Right ventricle myocardium superior (tissue), 1 donor: Measurements from ENCODE around the gene EXD3. TPM values are rescaled to one million over a fixed set of nuclear protein-coding genes. Genes with fewer than 3 reads are reported as not detected.
A peak's percentile ranks its signal among the peaks of the same experiment; 100 is the strongest.

Source experiments
- ATAC-seq: fragments of 200-7000 bp; cut with Tn5 transposase; one replicate; pipeline ENCODE4 v1.9.1; 2020; ENCODE audit warnings: mild to moderate bottlenecking; ENCODE audit not compliant: poor library complexity
- DNase-seq: peaks from one replicate; pipeline ENCODE4 v3.0.0-alpha.2; 2020
- intact Hi-C: fragments of 100-400 bp; cut with DNase I; formaldehyde crosslinking; loops from one replicate; pipeline ENCODE4 v1.11.2; 2022
- total RNA-seq: library from RNA; stranded (reverse); fragmentation: NEBNext Ultra II Directional; extraction: Animal tissue kit (Norgen Biotek cat#: 25700); gene quantifications from one replicate; pipeline ENCODE4 v1.2.1, GENCODE V29; 2021
- donor health status: DM: no; HTN: yes; CAD: no; lungs with severe emphysema.

The EXD3 gene
- total RNA-seq, 1 donor from 2014 or later, result 6.9 TPM

DNA sequence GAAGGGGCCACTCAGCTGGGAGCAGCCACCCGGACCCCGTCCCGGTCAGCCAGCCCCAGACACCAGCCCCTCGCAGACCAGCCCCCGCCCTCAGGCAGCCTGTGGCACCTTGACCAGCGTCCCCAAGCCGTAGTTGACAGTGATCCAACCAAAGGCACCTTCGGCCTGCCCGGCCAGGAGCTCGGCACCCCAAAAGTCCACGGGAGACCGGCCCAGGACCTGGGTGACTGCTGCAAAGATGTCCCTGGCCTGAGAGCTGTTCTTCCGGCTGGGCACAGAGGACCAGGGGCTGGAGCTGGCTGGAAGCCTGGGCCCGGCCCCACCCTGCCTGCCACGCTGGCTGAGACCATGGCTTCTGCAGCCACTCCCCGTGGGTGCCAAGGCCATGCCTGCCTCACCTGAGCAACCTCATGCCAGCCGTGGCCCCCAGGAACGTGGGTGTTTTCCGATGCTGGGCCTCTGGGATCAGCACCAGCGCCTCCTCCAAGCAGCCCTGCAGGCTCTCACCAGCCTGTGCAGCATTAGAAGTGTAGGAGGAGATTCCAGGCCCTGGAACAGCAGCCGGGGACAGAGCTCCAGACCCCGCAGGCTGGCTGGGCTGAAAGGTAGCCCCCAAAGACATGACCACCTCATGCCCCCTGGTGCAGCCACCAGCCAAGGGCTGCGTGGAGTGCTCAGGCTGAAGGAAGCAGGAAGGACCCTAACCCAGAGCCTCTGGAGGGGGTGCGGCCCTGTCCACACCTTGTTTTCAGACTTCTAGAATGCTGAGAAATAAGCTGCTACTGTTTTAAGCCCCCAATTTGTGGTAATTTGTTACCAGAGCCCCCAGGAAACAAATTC is 14.0 kb upstream of the EXD3 start:
- intact Hi-C loops, result no loop called here
- no peak for ATAC-seq
- DNase-seq, result peak; percentile 30

DNA sequence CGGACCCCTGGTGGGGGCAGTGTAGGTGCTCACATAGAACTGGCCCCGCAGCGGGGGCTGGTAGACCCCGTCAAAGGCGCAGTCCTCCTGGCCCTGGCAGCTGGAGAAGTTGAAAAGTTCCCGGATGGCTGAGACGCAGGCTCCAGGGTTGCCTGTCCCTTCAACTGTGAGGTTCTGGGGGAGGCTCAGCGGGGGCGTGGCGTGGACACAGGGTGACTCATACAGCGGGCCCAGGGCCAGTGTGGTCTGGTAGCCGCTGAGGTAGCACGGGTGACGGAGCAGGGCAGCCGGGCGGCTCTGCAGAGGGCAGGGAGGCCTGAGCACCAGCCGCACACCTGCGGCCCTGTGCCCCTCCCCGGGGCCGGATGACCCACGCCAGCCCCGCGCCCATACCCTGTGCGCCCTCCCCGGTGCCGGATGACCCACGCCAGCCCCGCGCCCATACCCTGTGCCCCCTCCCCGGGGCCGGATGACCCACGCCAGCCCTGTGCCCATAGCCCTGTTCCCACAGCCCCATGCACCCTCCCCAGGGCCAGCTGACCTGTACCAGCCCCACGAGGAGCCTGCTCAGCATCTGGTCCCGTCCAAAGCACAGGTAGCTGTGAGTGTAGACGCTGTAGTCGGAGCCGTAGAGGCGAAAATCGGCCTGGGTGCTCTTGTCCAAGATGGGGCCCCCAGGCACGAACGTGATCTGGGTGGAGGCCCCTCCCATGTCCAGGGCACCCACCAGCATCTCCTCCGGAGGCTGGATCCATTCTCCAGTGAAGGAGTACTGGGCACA is 13.2 kb upstream of the EXD3 start:
- intact Hi-C loops, result no loop called here
- DNase-seq, result peak; percentile 66
- peak; percentile 40 for ATAC-seq

GRCh38 chr9:137435381-137435891 is 12.5 kb upstream of the EXD3 start:
- intact Hi-C loops, result no loop called here
- ATAC-seq, result no peak
- DNase-seq, result peak; percentile 31

DNA sequence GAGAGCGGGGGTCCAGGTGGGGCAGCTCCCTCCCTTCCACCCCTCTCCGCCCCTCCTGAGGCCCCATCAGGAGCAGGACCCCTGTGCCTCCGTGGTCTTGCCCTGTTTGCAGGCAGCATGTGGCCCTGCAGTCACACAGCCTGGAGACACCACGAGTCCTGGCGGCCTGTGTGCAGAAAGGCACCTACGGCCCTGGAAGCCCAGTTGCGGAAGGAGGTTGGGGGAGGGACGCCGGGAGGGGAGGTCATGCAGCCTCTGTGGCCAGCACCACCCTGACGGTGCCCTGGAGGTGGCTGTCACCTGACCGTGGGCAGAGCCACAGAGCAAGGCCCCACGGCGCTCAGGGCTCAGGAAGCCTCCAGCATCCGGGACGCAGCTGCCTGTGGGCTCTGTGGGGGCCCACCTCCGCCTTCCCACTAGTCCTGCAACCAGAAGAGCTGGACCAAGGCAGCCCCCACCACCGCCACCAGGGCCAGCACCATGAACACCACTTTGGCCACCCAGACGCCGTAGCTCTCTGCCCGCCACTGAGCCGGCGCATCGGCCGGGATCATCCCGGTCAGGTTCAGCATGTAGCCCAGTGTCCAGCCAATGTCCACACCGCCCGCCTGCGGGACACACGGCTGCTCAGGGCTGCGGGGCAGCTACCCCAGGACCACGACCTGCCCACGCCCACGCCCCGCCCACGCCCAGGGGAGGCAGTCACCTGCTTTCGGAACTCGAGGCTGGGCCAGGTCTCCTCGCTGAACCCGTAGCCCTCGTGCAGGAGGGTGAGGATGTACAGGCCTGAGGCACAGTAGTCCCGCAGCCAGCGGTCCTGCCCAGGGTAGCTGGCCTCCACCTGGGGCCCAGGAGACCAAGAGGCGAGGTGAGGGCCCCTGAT is 11.8 kb upstream of the EXD3 start:
- no peak for ATAC-seq
- intact Hi-C loops, result no loop called here
- DNase-seq, result peak; percentile 33

- intact Hi-C loops, result no loop called here
- ATAC-seq (no peak), DNase-seq (peak; percentile 33)
These were observed 11.0 kb upstream of the EXD3 start for GRCh38 chr9:137433916-137434431.

DNA sequence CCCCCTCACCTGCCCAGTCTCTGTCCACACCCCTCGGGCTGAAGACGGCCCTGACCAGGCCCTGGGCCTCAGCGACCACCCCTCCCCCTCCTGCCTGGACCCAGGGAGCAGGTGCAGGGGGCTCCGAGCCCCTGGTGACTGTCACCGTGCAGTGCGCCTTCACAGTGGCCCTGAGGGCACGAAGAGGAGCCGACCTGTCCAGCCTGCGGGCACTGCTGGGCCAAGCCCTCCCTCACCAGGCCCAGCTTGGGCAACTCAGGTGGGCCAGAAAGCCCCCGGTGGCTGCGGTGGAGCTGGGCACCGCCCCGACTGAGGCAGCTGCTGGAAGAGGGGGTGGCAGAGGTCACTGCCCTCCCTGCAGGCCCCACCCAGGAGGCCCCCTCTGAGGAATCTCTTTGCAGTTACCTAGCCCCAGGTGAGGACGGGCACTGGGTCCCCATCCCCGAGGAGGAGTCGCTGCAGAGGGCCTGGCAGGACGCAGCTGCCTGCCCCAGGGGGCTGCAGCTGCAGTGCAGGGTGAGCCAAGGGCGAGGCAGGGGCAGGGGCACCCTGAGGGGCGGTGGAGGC is 10.5 kb upstream of the EXD3 start:
- DNase-seq (peak; percentile 27), ATAC-seq (no peak)
- intact Hi-C loops, result no loop called here

GRCh38 chr9:137432687-137433348 is 9.9 kb upstream of the EXD3 start:
- DNase-seq, result peak; percentile 28

GRCh38 chr9:137431416-137431931 is 8.5 kb upstream of the EXD3 start:
- ATAC-seq (no peak), DNase-seq (peak; percentile 31)
- intact Hi-C loops, result no loop called here

More at GRCh38 chr9:137432687-137433348, 9.9 kb upstream of the EXD3 start:
- intact Hi-C loops, result no loop called here
- ATAC-seq, result no peak

DNA sequence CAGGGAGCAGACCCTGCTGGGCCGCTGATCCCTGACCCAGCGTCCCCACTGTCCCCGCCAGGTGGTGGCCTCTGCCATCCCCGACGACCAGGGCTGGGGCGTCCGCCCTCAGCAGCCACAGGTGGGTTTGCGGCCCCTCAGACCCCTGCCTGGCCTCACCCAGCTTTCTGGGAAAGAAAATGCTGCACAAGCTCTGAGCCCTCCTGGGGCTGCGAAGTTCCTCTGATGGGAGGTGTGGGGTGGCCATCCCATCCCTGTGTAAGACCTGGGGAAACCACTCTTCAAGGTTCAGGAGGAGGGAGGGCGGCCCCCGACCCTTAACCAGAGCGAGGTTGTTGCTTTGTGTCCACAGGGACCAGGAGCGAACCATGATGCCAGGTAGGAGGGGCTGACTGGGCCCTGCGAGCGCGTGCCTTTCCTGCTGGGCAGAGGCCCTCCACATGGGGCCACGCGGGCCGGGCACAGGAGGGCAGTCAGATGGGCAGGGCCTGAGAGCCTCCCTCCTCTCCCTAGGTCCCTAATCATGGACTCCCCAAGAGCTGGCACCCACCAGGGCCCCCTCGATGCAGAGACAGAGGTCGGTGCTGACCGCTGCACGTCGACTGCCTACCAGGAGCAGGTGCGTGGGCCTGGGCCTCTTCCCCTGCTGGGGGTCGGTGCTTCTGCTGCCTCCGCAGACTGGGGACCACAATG is 7.9 kb upstream of the EXD3 start:
- intact Hi-C loops, result no loop called here
- DNase-seq (peak; percentile 27), ATAC-seq (no peak)

DNA sequence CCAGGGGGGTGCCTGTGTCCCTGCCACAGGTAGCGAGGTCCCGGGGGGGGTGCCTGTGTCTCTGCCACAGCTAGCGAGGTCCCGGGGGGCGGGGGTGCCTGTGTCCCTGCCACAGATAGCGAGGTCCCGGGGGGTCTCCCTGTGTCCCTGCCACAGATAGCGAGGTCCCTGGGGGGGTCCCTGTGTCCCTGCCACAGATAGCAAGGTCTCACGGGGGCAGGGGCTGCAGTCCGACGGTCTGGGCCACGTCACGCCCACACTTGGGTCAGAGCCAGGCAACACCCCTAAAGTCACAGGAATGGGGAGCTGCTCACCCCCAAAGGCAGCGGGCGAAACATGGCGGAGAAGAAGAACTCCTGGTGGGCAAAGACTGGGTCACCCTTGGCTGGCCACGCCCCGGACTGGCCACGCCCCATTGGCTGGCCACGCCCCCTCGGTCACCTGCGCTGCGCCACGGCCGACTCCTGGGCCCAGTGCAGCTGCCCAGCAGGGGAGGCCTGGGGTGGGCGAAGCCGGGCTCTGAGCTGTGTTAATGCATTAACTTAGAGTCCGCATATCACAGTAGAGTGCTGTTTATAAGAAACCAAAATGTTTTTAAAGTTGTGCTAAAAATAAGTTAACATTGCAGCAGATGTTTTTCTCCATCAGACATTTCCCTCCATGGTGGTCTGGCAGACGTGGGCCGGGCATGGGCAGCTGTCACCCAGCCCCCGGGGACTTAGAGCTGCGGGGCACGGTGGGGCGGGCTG is 7.2 kb upstream of the EXD3 start:
- intact Hi-C loops, result no loop called here
- no peak for ATAC-seq
- peak; percentile 42 for DNase-seq

DNA sequence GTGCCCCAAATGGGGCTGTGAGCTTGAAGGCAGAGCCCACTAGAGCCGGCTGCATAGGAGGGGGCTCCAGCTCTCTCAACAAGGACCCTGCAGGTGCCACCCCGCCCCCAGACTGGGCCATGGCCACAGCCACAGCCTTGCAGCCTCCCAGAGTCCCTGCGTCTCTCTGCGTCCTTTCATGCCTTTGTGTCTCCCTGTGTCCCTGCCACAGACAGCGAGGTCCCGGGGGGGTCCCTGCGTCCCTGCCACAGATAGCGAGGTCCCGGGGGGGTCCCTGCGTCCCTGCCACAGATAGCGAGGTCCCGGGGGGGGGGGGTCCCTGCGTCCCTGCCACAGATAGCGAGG is 6.6 kb upstream of the EXD3 start:
- intact Hi-C loops, result no loop called here
- peak; percentile 20 for DNase-seq
- no peak for ATAC-seq

DNA sequence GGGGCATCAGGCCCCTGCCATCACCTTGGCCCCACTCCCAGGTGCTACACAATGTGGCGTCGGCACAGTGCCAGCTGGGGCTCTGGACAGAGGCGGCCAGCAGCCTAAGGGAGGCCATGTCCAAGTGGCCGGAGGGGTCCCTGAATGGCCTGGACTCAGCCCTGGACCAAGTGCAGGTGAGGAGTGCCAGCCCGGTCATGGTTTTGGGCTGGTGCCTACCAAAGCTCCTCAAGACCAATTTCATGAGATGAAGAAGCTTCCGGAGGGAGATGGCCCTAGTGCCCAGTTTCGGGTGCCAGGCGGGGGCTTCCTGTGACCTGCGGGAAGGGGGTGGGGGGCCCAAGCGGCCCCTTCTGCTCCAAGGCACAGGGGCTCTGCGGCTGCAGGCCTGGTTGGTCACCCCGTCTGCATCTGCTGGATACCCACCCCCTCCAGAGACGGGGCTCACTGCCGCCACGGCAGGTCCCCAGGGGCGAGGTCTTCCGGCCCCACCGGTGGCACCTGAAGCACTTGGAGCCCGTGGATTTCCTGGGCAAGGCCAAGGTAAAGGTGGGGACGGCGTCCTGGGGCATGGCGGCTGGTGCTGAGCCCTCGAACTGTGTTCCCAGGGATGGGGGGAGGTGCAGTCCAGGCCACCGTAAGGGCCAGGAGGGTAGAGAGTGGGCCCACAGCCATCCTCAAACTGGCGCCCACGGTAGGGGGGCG is 6.0 kb upstream of the EXD3 start:
- peak; percentile 41 for DNase-seq
- no peak for ATAC-seq
- intact Hi-C loops, result no loop called here

DNA sequence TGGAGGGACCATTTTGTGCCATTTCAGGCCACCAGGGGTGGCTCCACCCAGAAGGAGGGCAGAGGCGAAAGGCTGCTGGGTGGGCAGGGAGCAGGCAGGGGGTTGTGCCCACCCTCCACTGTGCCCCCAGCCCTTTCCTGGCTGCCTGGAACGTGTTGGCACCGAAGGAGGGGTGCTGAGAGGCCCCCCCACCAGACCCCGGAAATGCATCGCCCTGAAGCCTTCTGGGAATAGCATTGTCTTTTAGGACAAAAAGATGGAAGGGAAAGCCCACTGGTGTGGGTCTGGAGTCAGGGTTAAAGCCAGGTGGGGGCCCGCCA is 5.3 kb upstream of the EXD3 start:
- DNase-seq (no peak), ATAC-seq (no peak)
- intact Hi-C loops, result no loop called here

DNA sequence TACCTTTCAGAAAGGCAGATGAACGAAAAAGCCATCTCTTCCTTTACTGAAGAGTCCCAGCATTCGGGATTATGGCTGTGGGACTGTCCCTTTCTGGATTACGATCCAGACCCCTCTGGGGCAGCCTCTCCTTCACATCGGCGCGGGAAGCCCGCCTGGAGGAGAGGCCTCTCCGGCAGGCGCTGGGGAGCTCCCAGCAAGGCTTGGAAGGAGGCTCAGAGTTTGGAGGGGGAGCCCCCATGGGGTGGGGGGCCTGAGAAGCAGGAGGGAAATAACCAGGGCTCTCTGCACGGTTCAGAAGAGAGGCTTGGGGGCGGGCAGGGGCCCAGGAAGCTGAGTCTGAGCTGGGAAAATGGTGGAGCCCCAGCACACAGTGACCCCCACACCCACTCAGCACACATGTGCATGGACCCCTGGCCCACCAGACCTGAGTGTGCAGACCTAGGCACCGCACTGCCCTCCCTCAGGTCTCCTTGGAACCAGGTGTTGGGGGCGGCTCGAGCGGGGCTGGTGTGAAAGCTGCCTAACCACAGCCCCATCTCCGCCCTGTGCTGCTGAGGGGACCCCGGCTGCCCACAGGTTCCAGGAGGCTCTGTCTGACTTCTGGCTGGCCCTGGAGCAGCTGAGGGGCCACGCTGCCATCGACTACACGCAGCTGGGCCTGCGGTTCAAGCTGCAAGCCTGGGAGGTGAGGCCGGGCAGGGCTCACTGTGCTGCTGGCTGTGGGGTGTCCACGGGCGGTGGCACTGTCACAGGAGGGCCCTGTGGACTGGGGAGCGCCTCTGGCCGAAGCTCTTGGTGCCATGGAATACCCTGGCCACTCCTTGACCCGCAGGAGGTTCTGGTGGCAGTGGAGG is 4.7 kb upstream of the EXD3 start:
- ATAC-seq (no peak), DNase-seq (peak; percentile 28)
- intact Hi-C loops, result no loop called here

- intact Hi-C loops, result no loop called here
- peak; percentile 35 for DNase-seq
- ATAC-seq, result no peak
These were observed 3.2 kb upstream of the EXD3 start for GRCh38 chr9:137426018-137426681.
